Neural progenitor cell (in vitro differentiated cells): Measurements from ENCODE around the gene OFD1.

ENCODE experiments used
- EZH2 ChIP-seq: fragments of 200-600 bp; sonication (generic); IDR thresholded peaks from 2 replicates; pipeline ENCODE4 v1.6.1; 2017; ENCODE audit warnings: antibody characterized with exemption, mild to moderate bottlenecking, moderate library complexity
- TF ChIP-seq, protein P1 (sequence below): fragments of 200-600 bp; sonication (generic); IDR thresholded peaks from 2 replicates; pipeline ENCODE4 v1.5.1; 2017; ENCODE audit warnings: antibody characterized with exemption, mild to moderate bottlenecking

DNA sequence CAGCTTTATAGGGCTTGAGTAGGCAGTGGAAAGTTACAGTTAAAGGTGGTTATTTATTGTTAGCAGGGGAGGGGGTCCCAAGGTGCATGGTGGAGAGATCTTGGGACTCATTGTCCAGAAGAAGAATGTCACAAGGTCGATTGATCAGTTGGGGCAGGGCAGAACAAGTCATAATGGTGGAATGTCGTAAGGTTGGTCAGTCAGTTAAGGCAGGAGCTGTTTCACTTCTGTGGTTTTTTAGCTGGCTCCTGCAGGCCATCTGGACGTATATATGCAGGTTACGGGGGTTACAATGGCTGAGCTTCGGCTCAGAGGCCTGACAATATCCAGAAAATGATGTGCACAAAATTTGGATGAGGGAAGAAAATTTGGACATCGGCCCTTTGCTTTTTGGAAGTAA lies 7.1 kb downstream of the OFD1 start:
- TF ChIP-seq, protein P1, sequence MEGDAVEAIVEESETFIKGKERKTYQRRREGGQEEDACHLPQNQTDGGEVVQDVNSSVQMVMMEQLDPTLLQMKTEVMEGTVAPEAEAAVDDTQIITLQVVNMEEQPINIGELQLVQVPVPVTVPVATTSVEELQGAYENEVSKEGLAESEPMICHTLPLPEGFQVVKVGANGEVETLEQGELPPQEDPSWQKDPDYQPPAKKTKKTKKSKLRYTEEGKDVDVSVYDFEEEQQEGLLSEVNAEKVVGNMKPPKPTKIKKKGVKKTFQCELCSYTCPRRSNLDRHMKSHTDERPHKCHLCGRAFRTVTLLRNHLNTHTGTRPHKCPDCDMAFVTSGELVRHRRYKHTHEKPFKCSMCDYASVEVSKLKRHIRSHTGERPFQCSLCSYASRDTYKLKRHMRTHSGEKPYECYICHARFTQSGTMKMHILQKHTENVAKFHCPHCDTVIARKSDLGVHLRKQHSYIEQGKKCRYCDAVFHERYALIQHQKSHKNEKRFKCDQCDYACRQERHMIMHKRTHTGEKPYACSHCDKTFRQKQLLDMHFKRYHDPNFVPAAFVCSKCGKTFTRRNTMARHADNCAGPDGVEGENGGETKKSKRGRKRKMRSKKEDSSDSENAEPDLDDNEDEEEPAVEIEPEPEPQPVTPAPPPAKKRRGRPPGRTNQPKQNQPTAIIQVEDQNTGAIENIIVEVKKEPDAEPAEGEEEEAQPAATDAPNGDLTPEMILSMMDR, result no peak
- TF ChIP-seq EZH2, result no peak
